Measurements from ENCODE around the gene IQGAP2.

The IQGAP2 gene

DNA sequence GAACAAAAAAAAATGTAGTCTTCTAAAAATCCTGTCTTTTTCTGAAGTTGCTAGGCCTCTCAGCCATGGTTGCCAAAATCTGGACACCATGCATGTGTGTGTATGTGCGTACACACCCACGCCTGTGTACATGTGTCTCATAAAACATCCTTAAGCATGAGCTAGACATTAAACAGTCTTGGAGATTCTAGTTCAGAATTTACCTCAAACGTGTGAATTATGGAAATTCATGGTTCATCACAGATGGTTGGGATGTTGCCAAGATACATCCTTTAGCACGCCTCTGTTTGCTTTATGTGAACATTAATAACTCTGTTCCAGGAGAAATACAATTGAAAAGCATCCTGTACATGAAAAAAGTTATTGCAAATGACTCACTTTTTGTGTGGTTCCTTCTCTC, 167.1 kb downstream of the IQGAP2 start:
- POLR2A ChIA-PET, result no interaction called here

DNA sequence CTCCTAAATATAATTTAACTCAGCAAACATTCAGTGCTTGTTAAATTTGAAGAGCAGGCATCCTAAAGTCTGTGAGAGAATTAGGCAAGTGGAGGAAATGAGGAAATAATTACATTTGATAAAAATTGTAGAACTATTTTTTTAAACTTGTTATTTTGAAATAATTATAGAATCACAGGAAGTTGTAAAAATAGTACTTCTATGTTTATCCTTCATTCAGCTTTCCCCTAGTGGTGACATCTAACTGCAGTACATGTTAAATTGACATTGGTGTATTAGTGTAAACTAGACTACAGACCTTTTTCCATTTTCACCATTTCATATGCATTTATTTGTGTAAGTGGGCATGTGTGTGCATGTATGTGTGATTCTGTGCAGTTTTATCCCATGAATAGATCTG, 168.5 kb downstream of the IQGAP2 start:
- TF ChIP-seq YY1 (tag by site-specific recombination; IDR thresholded peaks at IDR 0.05) (no peak), ZNF843 (tag by site-specific recombination; IDR thresholded peaks at IDR 0.05) (no peak), ZNF549 (tag by site-specific recombination; IDR thresholded peaks at IDR 0.05) (no peak), ZNF776 (tag by site-specific recombination; IDR thresholded peaks at IDR 0.05; ENCODE audit: borderline replicate concordance) (no peak), ZNF394 (tag by site-specific recombination; IDR thresholded peaks at IDR 0.05; ENCODE audit: borderline replicate concordance) (no peak), RBAK (tag by site-specific recombination; IDR thresholded peaks at IDR 0.05) (no peak), TCF7L2 (IDR thresholded peaks at IDR 0.05; ENCODE audit: borderline replicate concordance, low read depth, low read length) (no peak), SP7 (tag by site-specific recombination; IDR thresholded peaks at IDR 0.05) (no peak), ZNF169 (tag by site-specific recombination; IDR thresholded peaks at IDR 0.05) (no peak), ZNF704 (tag by site-specific recombination; IDR thresholded peaks at IDR 0.05) (no peak), BCL11A (tag by site-specific recombination; IDR thresholded peaks at IDR 0.05; ENCODE audit: low read depth) (no peak), ZNF202 (tag by site-specific recombination; IDR thresholded peaks at IDR 0.05; ENCODE audit: borderline replicate concordance) (no peak), KLF1 (tag by site-specific recombination; IDR thresholded peaks at IDR 0.05) (no peak), WT1 (tag by site-specific recombination; IDR thresholded peaks at IDR 0.05) (no peak), ZNF530 (tag by site-specific recombination; IDR thresholded peaks at IDR 0.05; ENCODE audit: low read depth) (no peak), ZNF18 (tag by site-specific recombination; IDR thresholded peaks at IDR 0.05) (no peak), ZNF658 (tag by site-specific recombination; IDR thresholded peaks at IDR 0.05) (no peak), ZNF433 (tag by site-specific recombination; IDR thresholded peaks at IDR 0.05; ENCODE audit: low read depth) (no peak), ZNF221 (tag by site-specific recombination; IDR thresholded peaks at IDR 0.05; ENCODE audit: borderline replicate concordance) (no peak)
- TF ChIP-seq, protein P1, sequence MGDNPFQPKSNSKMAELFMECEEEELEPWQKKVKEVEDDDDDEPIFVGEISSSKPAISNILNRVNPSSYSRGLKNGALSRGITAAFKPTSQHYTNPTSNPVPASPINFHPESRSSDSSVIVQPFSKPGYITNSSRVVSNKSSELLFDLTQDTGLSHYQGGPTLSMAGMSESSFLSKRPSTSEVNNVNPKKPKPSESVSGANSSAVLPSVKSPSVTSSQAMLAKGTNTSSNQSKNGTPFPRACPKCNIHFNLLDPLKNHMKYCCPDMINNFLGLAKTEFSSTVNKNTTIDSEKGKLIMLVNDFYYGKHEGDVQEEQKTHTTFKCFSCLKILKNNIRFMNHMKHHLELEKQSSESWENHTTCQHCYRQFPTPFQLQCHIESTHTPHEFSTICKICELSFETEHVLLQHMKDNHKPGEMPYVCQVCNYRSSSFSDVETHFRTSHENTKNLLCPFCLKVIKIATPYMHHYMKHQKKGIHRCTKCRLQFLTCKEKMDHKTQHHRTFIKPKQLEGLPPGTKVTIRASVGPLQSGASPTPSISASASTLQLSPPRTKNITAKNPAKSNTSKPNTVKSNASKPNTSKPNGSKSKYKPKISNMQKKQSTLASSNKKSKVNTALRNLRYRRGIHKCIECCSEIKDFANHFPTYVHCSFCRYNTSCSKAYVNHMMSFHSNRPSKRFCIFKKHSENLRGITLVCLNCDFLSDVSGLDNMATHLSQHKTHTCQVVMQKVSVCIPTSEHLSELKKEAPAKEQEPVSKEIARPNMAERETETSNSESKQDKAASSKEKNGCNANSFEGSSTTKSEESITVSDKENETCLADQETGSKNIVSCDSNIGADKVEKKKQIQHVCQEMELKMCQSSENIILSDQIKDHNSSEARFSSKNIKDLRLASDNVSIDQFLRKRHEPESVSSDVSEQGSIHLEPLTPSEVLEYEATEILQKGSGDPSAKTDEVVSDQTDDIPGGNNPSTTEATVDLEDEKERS (tag by site-specific recombination; IDR thresholded peaks at IDR 0.05), result no peak
- Histone ChIP-seq H3K27ac (ENCODE audit: extremely low read depth, low read depth, low read length) (no peak overlapping the region), H3K4me1 (ENCODE audit: control insufficient read depth, insufficient read depth, low read length) (no peaks in the 10 kb centered on the region), H3K36me3 (ENCODE audit: control insufficient read depth in 2 of 2, insufficient read depth in 1 of 2, low read length in 2 of 2) (no peaks in the 10 kb centered on the region), H3K4me3 (ENCODE audit: low read depth, low read length) (no peak overlapping the region), H3K9me3 (ENCODE audit: control insufficient read depth, insufficient read depth, low read depth, low read length) (no peaks in the 10 kb centered on the region)
- CTCF ChIA-PET, result interaction anchor here (0.5 to 0.6 kb wide), 3 partner anchors 233 to 1050 kb away, joined by 3 to 6 read pairs (median 3); no protein-coding TSS in a partner anchor
- POLR2A ChIA-PET, result no interaction called here

More for the DNA sequence above, 167.1 kb downstream of the IQGAP2 start:
- H3K9me3 ChIP-seq (ENCODE audit: control insufficient read depth, insufficient read depth, low read depth, low read length), result no peaks in the 10 kb centered on the region
- TF ChIP-seq ZNF626 (tag by site-specific recombination; IDR thresholded peaks at IDR 0.05), result no peak
- no peak for TF ChIP-seq ZNF596 (tag by site-specific recombination; IDR thresholded peaks at IDR 0.05)
- no peak for TF ChIP-seq ZNF785 (tag by site-specific recombination; IDR thresholded peaks at IDR 0.05)
- TF ChIP-seq ZBTB20 (tag by site-specific recombination; IDR thresholded peaks at IDR 0.05), result no peak
- TF ChIP-seq ZNF610 (tag by site-specific recombination; IDR thresholded peaks at IDR 0.05; ENCODE audit: borderline replicate concordance), result no peak
- TF ChIP-seq RBAK (tag by site-specific recombination; IDR thresholded peaks at IDR 0.05), result no peak
- no peak for TF ChIP-seq ZFHX2 (tag by site-specific recombination; conservative IDR thresholded peaks at IDR 0.05)
- no peak for TF ChIP-seq ZNF664 (tag by site-specific recombination; IDR thresholded peaks at IDR 0.05)
- TF ChIP-seq ZNF354C (tag by site-specific recombination; IDR thresholded peaks at IDR 0.05; ENCODE audit: borderline replicate concordance, low read depth), result no peak
- no peak overlapping the region for H3K4me3 ChIP-seq (ENCODE audit: low read depth, low read length)
- no peaks in the 10 kb centered on the region for H3K4me1 ChIP-seq (ENCODE audit: control insufficient read depth, insufficient read depth, low read length)
- CTCF ChIA-PET, result interaction anchor here (0.7 kb wide), 2 partner anchors 44 to 164 kb away, joined by 3 read pairs; no protein-coding TSS in a partner anchor
- no peaks in the 10 kb centered on the region for H3K36me3 ChIP-seq (ENCODE audit: control insufficient read depth in 2 of 2, insufficient read depth in 1 of 2, low read length in 2 of 2)
- no peak overlapping the region for H3K27ac ChIP-seq (ENCODE audit: extremely low read depth, low read depth, low read length)

Measured in HEK293 (cell line).